Head of caudate nucleus (tissue), 42 donors: Measurements from ENCODE around the gene CROT.

ENCODE experiments used
- DNase-seq, 42 donors: peaks; one replicate each; pipeline versions ENCODE4 v3.0.0 to v3.0.0-alpha.2; 2020 to 2021; ENCODE audit warnings: mixed read lengths in 7 of 42
- intact Hi-C: fragments of 100-400 bp; cut with DNase I; formaldehyde crosslinking; loops from one replicate; pipeline ENCODE4 v1.15.0; 2022

Gene CROT

GRCh38 chr7:87395442-87396020 is 50.1 kb downstream of the CROT start:
- no peak for DNase-seq
- intact Hi-C loops = no loop called here

GRCh38 chr7:87398446-87398845 is 53.0 kb downstream of the CROT start:
- intact Hi-C loops = no loop called here
- DNase-seq = no peak

GRCh38 chr7:87404674-87405073 is 59.2 kb downstream of the CROT start:
- no peak for DNase-seq
- intact Hi-C loops = no loop called here

GRCh38 chr7:87411186-87411585 is 65.7 kb downstream of the CROT start:
- no peak for DNase-seq
- intact Hi-C loops = no loop called here

- DNase-seq = no peak
- intact Hi-C loops = no loop called here
Observed at GRCh38 chr7:87413029-87413428, 67.6 kb downstream of the CROT start.

GRCh38 chr7:87413951-87414793 is 68.7 kb downstream of the CROT start:
- intact Hi-C loops = no loop called here
- DNase-seq = peak in 2 of 42 donors; percentile 9 to 59

- DNase-seq = no peak
- intact Hi-C loops = loop anchor here (5.0 kb wide), 1 partner anchor 102 kb away; no protein-coding TSS in a partner anchor
Observed at GRCh38 chr7:87414794-87415188, 69.3 kb downstream of the CROT start.

GRCh38 chr7:87416682-87417587 is 71.5 kb downstream of the CROT start:
- DNase-seq = peak in 38 of 42 donors; percentile 18 to 91 (median 66)
- intact Hi-C loops = loop anchor here (5.0 kb wide), 1 partner anchor 105 kb away; no protein-coding TSS in a partner anchor

- no peak for DNase-seq
- intact Hi-C loops = no loop called here
Observed at GRCh38 chr7:87420173-87420572, 74.7 kb downstream of the CROT start.

- DNase-seq = no peak
- intact Hi-C loops = no loop called here
Observed at GRCh38 chr7:87424075-87424474, 78.6 kb downstream of the CROT start.

- no peak for DNase-seq
- intact Hi-C loops = no loop called here
Observed at GRCh38 chr7:87426160-87426559, 80.7 kb downstream of the CROT start.

- intact Hi-C loops = no loop called here
Observed at GRCh38 chr7:87427288-87427687, 81.8 kb downstream of the CROT start.

GRCh38 chr7:87432536-87432935 is 87.1 kb downstream of the CROT start:
- intact Hi-C loops = no loop called here
- DNase-seq = no peak

More at GRCh38 chr7:87427288-87427687, 81.8 kb downstream of the CROT start:
- DNase-seq = peak in 3 of 42 donors; percentile 3 to 19 (median 11)

- DNase-seq = no peak
- intact Hi-C loops = no loop called here
Observed at GRCh38 chr7:87435546-87435945, 90.1 kb downstream of the CROT start.

GRCh38 chr7:87445897-87446296 is 100.4 kb downstream of the CROT start:
- DNase-seq = peak in 1 of 42 donors; percentile 15
- intact Hi-C loops = no loop called here

- no peak for DNase-seq
- intact Hi-C loops = no loop called here
Observed at GRCh38 chr7:87447116-87447635, 101.7 kb downstream of the CROT start.

GRCh38 chr7:87448388-87448787 is 102.9 kb downstream of the CROT start:
- DNase-seq = no peak
- intact Hi-C loops = no loop called here
